DMS53 (cell line): ENCODE data around the gene RCAN2.
A peak's percentile ranks its signal among the peaks of the same experiment; 100 is the strongest.

Source experiments
- DNase-seq: peaks from one replicate; lab custom pipeline; 2025; lab: John Stamatoyannopoulos, UW

Gene RCAN2

DNA sequence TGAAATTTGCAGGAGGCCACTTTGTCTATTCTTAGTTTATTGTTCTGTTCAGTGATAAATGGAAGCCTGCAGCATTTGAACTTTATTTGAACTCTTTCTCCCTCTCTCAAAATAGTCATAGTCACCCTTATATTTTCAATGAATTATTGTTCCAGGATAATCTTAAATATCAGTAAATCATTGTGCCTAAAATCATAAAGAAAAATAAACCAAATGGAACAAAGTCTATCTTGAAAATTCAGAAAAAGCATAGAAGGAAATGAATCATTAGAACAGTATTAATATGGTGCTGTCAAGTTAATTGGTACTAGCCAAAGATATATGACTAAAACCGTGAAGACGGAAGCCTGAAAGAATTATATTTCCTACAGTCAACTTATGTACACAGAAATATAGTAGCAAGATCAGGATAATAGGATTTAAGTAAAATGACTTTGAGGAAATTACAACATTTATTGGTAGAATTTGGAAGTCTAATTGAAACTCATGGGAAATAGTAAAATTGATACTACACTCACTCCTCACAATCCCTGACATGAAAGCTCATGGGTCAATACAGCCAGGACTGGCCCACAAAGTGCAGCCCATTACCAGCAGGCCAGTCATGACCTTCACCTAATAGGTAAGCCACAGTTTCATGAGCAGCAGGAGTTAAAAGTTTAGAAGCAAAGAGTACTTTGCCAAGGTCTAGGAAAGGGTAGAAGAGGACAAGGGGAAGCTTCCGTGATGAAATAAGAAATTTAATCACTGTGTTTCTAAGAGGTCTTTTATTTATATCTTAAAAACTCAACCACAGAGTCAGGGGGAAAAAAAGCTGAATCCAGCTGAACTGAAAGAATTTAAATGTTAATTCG is 200.6 kb downstream of the RCAN2 start:
- no peak for DNase-seq

DNA sequence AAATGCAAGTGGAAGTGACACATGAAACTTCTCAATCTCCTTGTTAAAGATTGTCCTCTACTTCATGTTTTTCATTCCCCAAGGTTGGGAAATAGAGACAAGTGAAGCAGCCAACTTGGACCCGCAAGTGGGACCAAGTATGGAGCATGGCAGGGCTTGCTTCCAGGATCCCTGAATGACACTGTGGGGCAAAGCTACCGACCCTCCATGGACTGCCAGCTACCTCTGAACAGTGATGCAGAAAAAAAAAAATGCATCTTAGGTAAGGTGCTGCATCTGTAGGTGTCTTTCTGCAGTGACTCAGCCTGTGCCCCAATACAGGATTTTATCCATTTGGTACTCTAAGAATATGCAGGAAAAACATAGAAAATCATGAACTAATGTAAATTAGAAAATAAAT is 201.4 kb downstream of the RCAN2 start:
- DNase-seq, result no peak

DNA sequence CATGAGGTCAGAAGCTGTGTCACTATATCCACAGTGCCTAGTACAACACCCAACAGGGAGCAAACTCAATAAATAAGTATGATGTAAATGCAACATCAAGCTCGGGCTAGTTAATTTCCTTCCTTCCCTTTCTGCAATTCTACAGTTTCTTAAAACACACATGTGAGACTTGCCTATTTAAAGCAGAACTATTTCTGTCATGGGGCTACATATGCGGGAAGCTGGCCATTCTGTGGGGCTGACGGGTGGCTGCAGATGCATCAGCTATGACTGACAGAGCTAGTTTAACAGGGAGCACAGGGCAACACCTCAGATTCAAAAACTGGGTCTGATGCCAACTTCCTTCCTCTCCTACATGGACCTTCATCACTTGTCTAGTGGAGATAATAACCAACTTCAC is 202.4 kb downstream of the RCAN2 start:
- no peak for DNase-seq

DNA sequence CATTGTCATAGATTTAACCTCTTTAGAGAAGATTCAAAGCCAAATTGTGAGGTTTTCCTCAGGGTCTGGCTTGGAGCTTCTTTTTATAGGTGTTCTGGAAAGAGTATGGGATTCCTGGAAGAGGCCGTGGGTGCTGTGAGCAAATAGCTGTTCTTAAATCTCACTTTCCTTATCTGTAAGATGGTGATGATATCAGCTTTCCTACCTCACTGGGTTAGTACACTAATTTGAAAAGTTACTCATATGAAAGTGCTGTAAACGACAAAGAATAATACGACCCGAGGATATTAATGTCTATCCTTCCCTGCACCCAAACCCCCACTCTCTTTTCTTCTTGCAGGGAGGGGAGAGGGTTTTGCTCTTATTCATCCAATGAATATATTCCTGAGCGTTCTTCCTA is 203.6 kb downstream of the RCAN2 start:
- no peak for DNase-seq

GRCh38 chr6:46287043-46287442 is 204.2 kb downstream of the RCAN2 start:
- DNase-seq, result no peak

DNA sequence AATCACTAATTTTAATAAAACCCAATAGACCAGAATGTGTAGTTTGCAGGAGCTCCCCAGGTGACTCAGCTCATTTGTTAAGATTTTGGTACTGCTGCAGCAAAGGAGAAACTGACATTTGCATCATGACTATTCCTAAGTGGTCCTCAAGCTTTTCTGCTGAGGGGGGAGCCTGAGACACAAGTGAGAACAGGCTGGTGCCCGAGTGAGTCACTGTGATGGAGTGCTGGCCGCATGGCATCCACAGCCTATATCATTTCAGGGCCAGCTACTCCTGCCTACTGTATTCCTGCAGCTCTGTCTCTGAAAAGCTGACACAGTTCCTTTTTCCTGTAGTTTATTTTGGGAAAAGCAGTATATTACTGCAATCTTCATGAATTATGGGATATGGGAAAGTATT is 206.8 kb downstream of the RCAN2 start:
- DNase-seq, result no peak

- DNase-seq, result no peak
These were observed 210.1 kb downstream of the RCAN2 start for GRCh38 chr6:46281110-46281509.

DNA sequence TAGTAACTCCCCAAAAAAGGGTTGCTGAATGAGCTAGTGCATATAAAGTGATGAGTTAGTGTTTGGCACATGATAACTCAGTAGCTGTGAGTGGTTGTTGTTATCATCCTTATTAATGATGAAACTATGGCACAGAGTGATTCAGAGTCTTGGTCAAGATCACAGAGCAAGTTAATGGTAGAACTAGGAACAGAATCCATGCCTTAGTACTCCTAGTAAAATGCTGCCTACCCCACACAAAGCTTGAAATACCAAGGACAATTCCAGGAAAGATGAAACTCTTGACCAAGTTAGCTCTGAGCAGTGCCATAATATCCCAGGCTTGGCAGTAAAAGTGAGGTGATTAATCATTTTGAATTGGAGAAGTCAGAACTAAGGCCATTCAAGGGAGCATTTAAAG is 211.4 kb downstream of the RCAN2 start:
- DNase-seq, result no peak

DNA sequence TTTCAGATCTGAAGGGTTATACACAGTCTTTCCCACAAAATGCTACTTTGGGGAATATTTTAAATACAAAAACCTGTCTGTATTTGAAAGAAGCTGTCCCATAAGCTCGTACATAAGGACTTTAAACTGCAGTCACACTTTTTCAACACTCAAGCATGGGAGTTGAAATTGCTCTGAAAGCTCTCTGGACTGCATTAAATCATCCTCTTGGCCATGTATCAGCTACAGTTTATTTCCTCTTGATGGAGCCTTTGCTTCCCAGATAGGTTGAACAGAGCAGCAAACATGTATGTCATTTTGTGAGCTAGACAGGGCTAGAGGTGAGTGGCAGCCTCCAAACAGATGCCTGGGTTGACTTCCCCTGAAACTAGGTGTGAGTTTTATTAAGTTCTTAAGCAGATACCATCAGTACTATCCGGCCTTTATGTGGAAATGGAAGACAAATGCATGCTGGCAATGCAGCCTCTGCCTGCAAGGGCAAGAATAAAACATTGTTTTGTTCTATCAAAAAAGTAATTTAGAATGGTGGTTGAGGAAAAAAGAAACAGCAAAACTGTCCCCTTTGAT is 214.6 kb downstream of the RCAN2 start:
- DNase-seq, result no peak

DNA sequence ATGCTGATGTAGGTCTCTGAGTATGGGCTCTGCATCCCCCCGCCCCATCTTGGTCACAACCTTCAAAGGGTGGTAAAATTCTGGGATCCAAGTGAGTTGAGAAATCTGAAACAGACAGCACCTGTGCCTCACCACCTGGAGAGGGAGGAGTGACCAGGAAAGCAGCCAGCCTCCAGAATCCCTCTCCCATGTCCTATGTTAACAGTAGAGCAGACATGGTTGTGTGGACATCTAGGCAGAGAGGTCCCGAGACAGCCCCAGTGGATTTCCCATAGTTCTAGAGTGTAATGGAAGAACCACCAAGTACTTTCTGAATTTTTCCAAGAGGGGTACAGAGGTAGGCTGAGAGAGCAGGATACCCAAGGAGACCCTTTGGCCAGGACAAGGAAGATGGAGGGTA is 216.7 kb downstream of the RCAN2 start:
- DNase-seq, result no peak

GRCh38 chr6:46273911-46274310 is 217.3 kb downstream of the RCAN2 start:
- DNase-seq, result no peak

DNA sequence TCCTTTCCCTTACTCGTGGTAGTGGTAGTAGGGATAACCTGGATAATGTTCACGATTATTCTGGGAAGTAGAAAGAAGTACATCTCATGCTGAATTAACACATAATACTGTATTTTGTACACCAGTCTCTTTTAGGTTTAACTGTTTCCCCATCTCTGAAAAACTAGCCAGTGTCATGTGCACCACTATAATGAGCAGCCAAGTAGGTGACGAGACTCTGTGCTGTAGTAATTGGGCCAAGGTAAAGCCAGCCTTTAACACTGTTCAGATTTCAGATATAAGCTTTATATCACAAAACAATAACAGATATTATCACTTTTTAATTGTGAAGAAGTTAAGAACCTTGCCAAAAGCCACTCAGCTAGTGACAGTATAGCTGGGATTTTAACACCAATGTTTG is 219.5 kb downstream of the RCAN2 start:
- DNase-seq, result no peak

GRCh38 chr6:46271107-46271506 is 220.1 kb downstream of the RCAN2 start:
- no peak for DNase-seq

DNA sequence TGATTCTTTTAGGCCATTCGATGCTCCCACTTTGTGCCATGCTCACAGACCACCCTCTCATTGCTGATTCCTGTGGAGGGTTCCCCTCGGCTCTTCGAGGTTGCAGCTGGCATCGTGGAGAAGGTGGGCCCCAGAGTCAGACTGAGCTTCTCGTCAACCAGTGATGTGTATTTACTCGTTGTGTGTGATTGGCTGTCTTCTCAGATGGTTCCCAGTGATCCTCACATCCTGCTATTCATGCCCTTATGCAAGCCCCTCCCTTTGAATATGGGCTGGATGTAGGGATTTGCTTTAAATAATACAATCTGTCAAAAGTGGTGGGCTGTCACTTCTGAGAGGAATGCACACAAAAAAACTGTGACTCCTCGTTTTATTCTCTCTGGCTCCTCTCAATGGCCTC is 220.9 kb downstream of the RCAN2 start:
- DNase-seq, result no peak

GRCh38 chr6:46269447-46270229 is 221.6 kb downstream of the RCAN2 start:
- DNase-seq, result peak; percentile 11

DNA sequence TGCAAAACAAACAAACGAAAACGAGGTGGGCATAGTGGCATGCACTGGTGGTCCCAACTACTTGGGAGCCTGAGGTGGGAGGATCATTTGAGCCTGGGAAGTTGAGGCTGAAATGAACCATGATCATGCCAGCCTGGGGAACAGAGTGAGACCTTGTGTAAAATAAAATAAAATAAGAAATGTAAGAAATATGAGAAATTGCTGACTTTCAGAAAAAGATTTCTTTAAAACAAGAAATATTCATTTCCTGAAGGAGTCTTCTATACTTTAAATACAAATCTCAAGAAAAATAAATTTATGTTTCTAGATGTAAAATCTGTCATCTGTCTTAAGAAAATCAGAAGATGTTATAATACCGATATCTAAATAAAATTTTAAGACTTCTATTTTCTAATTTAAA is 223.7 kb downstream of the RCAN2 start:
- DNase-seq, result no peak

DNA sequence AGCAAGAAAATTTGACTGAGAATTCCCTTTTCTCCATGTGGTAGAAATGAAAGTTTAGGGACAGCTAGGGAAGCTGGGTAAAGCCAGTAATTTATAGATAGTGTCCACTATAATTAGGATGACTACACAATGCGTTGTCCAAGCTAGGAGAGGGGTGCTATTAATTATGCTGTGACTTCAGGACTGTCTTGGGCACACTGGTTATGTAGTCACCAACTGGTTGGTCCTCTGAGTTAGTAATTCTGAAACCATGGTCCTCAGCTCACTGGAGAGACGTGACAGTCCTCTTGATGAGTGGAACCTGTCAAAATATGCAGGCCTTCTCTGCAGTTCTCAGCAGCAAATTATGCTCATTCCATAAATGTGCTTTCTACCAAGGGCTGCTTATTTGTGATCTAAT is 225.9 kb downstream of the RCAN2 start:
- DNase-seq, result no peak

DNA sequence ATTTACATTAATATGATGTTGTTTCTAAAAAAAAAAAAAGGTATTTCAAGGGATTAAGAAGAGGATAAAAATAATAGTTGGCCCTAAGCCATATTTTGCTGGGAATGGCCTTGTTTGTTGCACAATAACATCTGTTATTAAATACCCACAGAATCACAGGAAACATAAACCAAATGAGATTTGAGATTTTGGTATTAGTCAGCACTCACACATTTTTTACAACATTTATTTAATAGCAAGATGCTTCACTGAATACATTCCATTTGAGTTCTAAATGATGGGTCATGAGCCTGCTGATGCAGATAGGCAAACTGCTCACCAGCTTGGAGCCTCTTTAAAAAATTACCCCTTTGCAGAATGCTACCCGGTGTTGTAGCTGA is 227.6 kb downstream of the RCAN2 start:
- no peak for DNase-seq

DNA sequence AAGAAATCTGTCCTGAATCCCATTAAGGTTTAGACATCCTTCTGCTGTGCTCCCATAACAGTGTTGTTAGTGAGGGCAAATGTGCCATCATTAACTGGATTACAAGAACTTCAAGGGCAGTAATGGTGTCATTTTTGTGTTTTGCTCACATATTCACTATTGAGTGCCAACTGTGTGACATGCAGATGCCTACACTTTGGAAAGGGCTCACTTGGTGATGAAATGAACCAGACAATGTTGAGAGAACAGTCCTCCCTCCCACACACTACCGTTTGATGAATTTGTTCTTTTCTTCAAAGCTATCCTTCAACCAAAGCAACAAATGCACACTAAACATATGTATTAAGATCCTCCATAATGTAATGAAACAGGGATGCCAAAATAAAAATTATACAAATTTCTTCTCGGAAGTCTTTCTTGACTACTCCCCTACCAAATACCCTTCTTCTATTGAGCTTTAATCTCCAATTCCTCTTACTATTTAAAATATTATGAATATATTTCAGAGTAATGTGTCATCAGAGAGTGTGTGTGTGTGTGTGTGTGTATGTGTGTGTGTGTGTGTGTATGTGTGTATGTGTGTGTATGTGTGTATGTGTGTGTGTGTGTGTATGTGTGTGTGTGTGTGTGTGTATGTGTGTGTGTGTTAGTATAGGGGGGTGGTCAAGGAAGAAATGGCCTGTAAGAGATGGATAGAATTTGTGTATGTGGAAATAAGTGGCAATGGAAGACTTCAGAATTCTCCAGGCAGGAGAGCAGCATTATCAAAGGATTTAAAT is 228.1 kb downstream of the RCAN2 start:
- DNase-seq, result no peak

DNA sequence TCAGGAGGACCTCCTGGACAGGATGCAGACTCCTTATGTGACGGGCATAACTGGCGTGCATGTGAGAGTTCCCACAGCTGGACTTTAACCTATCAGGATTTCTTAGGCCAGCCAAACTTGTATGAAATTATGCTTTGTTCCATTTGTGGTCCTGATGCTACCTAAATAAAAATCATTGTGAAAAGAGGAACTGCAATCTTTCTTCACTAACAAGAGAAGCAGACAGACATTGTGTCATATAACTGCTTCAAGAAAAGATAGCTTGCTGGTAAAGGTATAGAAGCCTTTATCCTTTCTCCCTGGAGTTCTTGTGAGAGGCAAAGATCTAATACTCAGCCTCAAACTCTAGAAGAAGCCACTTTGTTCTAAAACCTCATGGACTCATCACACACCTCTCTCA is 233.0 kb downstream of the RCAN2 start:
- no peak for DNase-seq

GRCh38 chr6:46255528-46255927 is 235.7 kb downstream of the RCAN2 start:
- no peak for DNase-seq

- DNase-seq, result no peak
These were observed 236.3 kb downstream of the RCAN2 start for GRCh38 chr6:46254946-46255345.
